Skeletal muscle satellite cell (primary cell): Measurements from ENCODE around the gene BCOR.

Source experiments
- H3K27me3 ChIP-seq: 2 replicates; pipeline ENCODE4 v1.7.0; 2013; ENCODE audit warnings: low read length; ENCODE audit not compliant: control insufficient read depth, insufficient read depth
- H3K36me3 ChIP-seq: 2 replicates; pipeline ENCODE4 v1.7.0; 2013; ENCODE audit warnings: mild to moderate bottlenecking, control low read depth, low read length; ENCODE audit not compliant: insufficient read depth
- H3K4me1 ChIP-seq: 2 replicates; pipeline ENCODE4 v1.7.0; 2013; ENCODE audit warnings: low read length; ENCODE audit not compliant: control insufficient read depth, insufficient read depth
- H3K4me2 ChIP-seq: 2 replicates; pipeline ENCODE4 v1.7.0; 2013; ENCODE audit warnings: mild to moderate bottlenecking, low read length
- H3K4me3 ChIP-seq: 2 replicates; pipeline ENCODE4 v1.7.0; 2013; ENCODE audit warnings: low read length
- H3K9ac ChIP-seq: 2 replicates; pipeline ENCODE4 v1.7.0; 2013; ENCODE audit warnings: mild to moderate bottlenecking, low read depth, low read length, moderate library complexity
- H3K9me3 ChIP-seq: replicated peaks from 2 replicates; pipeline ENCODE4 v1.7.0; 2013; ENCODE audit warnings: mild to moderate bottlenecking, control low read depth, low read length

Gene BCOR

GRCh38 chrX:40003428-40004245, 94.1 kb downstream of the BCOR start:
- no peak overlapping the region for H3K4me2 ChIP-seq
- no peaks in the 10 kb centered on the region for H3K9me3 ChIP-seq
- H3K27me3 ChIP-seq = peaks cover 21% of the 10 kb centered on the region
- H3K4me3 ChIP-seq = no peak overlapping the region
- H3K9ac ChIP-seq = no peak overlapping the region
- no peaks in the 10 kb centered on the region for H3K4me1 ChIP-seq
- H3K36me3 ChIP-seq = no peaks in the 10 kb centered on the region

- no peak overlapping the region for H3K4me2 ChIP-seq
- H3K4me1 ChIP-seq = no peaks in the 10 kb centered on the region
- H3K4me3 ChIP-seq = no peak overlapping the region
- H3K9ac ChIP-seq = no peak overlapping the region
- no peaks in the 10 kb centered on the region for H3K9me3 ChIP-seq
- no peaks in the 10 kb centered on the region for H3K36me3 ChIP-seq
- peaks cover 21% of the 10 kb centered on the region for H3K27me3 ChIP-seq
Observed at GRCh38 chrX:40003071-40003427, 94.7 kb downstream of the BCOR start.
